ENCODE measurements around the gene GORASP1. TPM values are rescaled to one million over a fixed set of nuclear protein-coding genes. Genes with fewer than 3 reads are reported as not detected.

Gene GORASP1
- total RNA-seq, 4 donors from 2014 or later = 45.8 to 72.9 (median 61.9) TPM

- H3K27me3 ChIP-seq = no peaks in the 10 kb centered on the region
- H3K9me3 ChIP-seq = no peaks in the 10 kb centered on the region
- peaks cover 0 to 67% (median 0%) of the 10 kb centered on the region in 3 donors for H3K36me3 ChIP-seq
- no peak overlapping the region for H3K4me3 ChIP-seq
- no peak overlapping the region for H3K27ac ChIP-seq
- H3K4me1 ChIP-seq = peaks cover 0 to 13% (median 6%) of the 10 kb centered on the region in 4 donors
- 86 to 97% methylated on average over 3 of the region's 3 CpGs for WGBS, 2 donors
- no peak for DNase-seq (ENCODE audit: low spot score in 2 of 2)
- TF ChIP-seq POLR2A (IDR thresholded peaks at IDR 0.05) (no peak), EP300 (IDR thresholded peaks at IDR 0.05) (no peak)
- TF ChIP-seq, protein P1, sequence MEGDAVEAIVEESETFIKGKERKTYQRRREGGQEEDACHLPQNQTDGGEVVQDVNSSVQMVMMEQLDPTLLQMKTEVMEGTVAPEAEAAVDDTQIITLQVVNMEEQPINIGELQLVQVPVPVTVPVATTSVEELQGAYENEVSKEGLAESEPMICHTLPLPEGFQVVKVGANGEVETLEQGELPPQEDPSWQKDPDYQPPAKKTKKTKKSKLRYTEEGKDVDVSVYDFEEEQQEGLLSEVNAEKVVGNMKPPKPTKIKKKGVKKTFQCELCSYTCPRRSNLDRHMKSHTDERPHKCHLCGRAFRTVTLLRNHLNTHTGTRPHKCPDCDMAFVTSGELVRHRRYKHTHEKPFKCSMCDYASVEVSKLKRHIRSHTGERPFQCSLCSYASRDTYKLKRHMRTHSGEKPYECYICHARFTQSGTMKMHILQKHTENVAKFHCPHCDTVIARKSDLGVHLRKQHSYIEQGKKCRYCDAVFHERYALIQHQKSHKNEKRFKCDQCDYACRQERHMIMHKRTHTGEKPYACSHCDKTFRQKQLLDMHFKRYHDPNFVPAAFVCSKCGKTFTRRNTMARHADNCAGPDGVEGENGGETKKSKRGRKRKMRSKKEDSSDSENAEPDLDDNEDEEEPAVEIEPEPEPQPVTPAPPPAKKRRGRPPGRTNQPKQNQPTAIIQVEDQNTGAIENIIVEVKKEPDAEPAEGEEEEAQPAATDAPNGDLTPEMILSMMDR (IDR thresholded peaks at IDR 0.05) = no peak
Measured at GRCh38 chr3:39112113-39112512, 4.7 kb upstream of the GORASP1 start.

- Histone ChIP-seq H3K27me3 (no peaks in the 10 kb centered on the region), H3K9me3 (no peaks in the 10 kb centered on the region), H3K4me1 (peaks cover 0 to 26% (median 13%) of the 10 kb centered on the region in 4 donors), H3K36me3 (peaks cover 0 to 50% (median 0%) of the 10 kb centered on the region in 3 donors), H3K27ac (no peak overlapping the region), H3K4me3 (no peak overlapping the region)
- DNase-seq (ENCODE audit: low spot score in 2 of 2) = no peak
- WGBS, 2 donors = 71 to 84% methylated on average over 2 of the region's 2 CpGs
- TF ChIP-seq POLR2A (IDR thresholded peaks at IDR 0.05) (no peak), EP300 (IDR thresholded peaks at IDR 0.05) (no peak)
- TF ChIP-seq, protein P1 (IDR thresholded peaks at IDR 0.05) = no peak
Measured at GRCh38 chr3:39110041-39110639, 2.7 kb upstream of the GORASP1 start.

- Histone ChIP-seq H3K27me3 (no peaks in the 10 kb centered on the region), H3K36me3 (peaks cover 0 to 39% (median 0%) of the 10 kb centered on the region in 3 donors), H3K4me3 (no peak overlapping the region), H3K9me3 (no peaks in the 10 kb centered on the region), H3K27ac (no peak overlapping the region), H3K4me1 (peaks cover 0 to 37% (median 21%) of the 10 kb centered on the region in 4 donors)
- TF ChIP-seq POLR2A (IDR thresholded peaks at IDR 0.05) (no peak), EP300 (IDR thresholded peaks at IDR 0.05) (no peak)
- TF ChIP-seq, protein P1 (IDR thresholded peaks at IDR 0.05) = no peak
- 89 to 94% methylated on average over 5 of the region's 5 CpGs for WGBS, 2 donors
- no peak for DNase-seq (ENCODE audit: low spot score in 2 of 2)
Measured at GRCh38 chr3:39109086-39109485, 1.7 kb upstream of the GORASP1 start.

DNA sequence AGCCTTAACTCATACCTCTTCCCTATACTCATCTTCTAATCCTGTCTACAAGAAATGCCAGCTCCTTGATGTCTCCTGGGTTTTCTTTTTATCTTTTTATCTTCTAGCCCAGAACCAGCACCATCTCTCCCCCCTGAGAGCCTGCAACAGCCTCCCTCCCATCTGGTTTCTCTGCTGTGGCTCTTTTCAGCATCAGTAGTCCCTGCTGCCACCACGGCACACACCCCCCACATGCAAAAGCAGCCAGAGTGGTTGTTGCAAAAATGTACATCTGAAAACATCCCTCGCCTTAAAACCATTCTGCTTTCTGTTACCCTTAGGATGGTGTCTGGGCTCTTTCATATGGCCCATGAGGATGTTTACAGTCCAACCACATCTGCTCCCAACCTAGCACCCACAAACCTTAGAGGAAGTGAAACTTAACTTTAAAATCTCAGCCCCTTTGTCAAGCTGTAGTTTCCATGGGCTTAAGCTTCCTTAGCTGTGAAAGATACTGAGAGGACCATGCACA is 828 bp upstream of the GORASP1 start:
- Histone ChIP-seq H3K27me3 (no peaks in the 10 kb centered on the region), H3K27ac (peak overlapping the region; percentile 80 to 99 (median 96)), H3K4me1 (peaks cover 0 to 45% (median 27%) of the 10 kb centered on the region in 4 donors), H3K4me3 (peak overlapping the region; percentile 64 to 91 (median 84)), H3K9me3 (no peaks in the 10 kb centered on the region), H3K36me3 (peaks cover 0 to 33% (median 0%) of the 10 kb centered on the region in 3 donors)
- TF ChIP-seq, protein P1 (IDR thresholded peaks at IDR 0.05) = no peak
- TF ChIP-seq POLR2A (IDR thresholded peaks at IDR 0.05) (no peak), EP300 (IDR thresholded peaks at IDR 0.05) (no peak)
- no peak for DNase-seq (ENCODE audit: low spot score in 2 of 2)
- WGBS, 2 donors = 27 to 41% methylated on average over 2 of the region's 2 CpGs

GRCh38 chr3:39106851-39107387 is 508 bp downstream of the GORASP1 start:
- WGBS, 2 donors = 0 to 1% methylated on average over 21 to 23 of the region's 55 CpGs
- peak overlapping the region; percentile 80 to 99 (median 96) for H3K27ac ChIP-seq
- H3K9me3 ChIP-seq = no peaks in the 10 kb centered on the region
- H3K4me1 ChIP-seq = peaks cover 0 to 57% (median 28%) of the 10 kb centered on the region in 4 donors
- H3K4me3 ChIP-seq = peak overlapping the region; percentile 64 to 91 (median 84)
- peaks cover 0 to 26% (median 0%) of the 10 kb centered on the region in 3 donors for H3K36me3 ChIP-seq
- TF ChIP-seq POLR2A (IDR thresholded peaks at IDR 0.05) (no peak), EP300 (IDR thresholded peaks at IDR 0.05) (no peak)
- TF ChIP-seq, protein P1 (IDR thresholded peaks at IDR 0.05) = no peak
- H3K27me3 ChIP-seq = no peaks in the 10 kb centered on the region
- DNase-seq (ENCODE audit: low spot score in 2 of 2) = peak in 1 of 2 donors; percentile 32

All from tibial nerve (tissue), 4 donors.